Measurements from ENCODE around the gene LHFPL2. TPM values are rescaled to one million over a fixed set of nuclear protein-coding genes. Genes with fewer than 3 reads are reported as not detected.
"Not testable (repeated sequence)": the region's sequence is repeated elsewhere in the genome, so short reads cannot be mapped to it uniquely, and the experiment has no call there.

LHFPL2 gene
- total and polyA plus RNA-seq, 3 experiments from 2014 or later = 0.20 to 1.2 (median 0.84) TPM

GRCh38 chr5:78467140-78467539 is 181.4 kb downstream of the LHFPL2 start:
- H3K4me1 Mint-ChIP-seq = peaks cover 0 to 10% (median 0%) of the 10 kb centered on the region in 3 donors
- H3K9me3 Mint-ChIP-seq = no peaks in the 10 kb centered on the region
- Histone ChIP-seq H3K4me3 (ENCODE audit: low read length) (no peak overlapping the region), H3K9me3 (ENCODE audit: low read length) (no peaks in the 10 kb centered on the region), H3K36me3 (ENCODE audit: insufficient read depth, low read length) (no peaks in the 10 kb centered on the region), H3K4me1 (ENCODE audit: insufficient read depth, low read length) (no peaks in the 10 kb centered on the region), H3K27ac (ENCODE audit: low read depth, low read length) (no peak overlapping the region), H3K27me3 (ENCODE audit: insufficient read depth, low read length, poor library complexity, severe bottlenecking) (no peaks in the 10 kb centered on the region)
- H3K36me3 Mint-ChIP-seq = peaks cover 19 to 46% (median 22%) of the 10 kb centered on the region in 3 donors
- CTCF ChIA-PET = interaction anchor here (1.4 kb wide), 1 partner anchor 8 kb away, joined by 3 read pairs; no protein-coding TSS in a partner anchor
- H3K27me3 Mint-ChIP-seq = no peaks in the 10 kb centered on the region
- POLR2A ChIA-PET = no interaction called here
- H3K27ac Mint-ChIP-seq = no peak overlapping the region
- DNase-seq = no peak
- no peak overlapping the region for H3K4me3 Mint-ChIP-seq

- H3K4me1 Mint-ChIP-seq = peaks cover 15 to 27% (median 17%) of the 10 kb centered on the region in 3 donors
- H3K27ac Mint-ChIP-seq = no peak overlapping the region
- no peaks in the 10 kb centered on the region for H3K36me3 ChIP-seq (ENCODE audit: insufficient read depth, low read length)
- H3K27me3 Mint-ChIP-seq = peaks cover 0 to 1% of the 10 kb centered on the region in 2 donors
- H3K9me3 Mint-ChIP-seq = peaks cover 0 to 2% (median 0%) of the 10 kb centered on the region in 5 donors
- H3K27me3 ChIP-seq (ENCODE audit: insufficient read depth, low read length, poor library complexity, severe bottlenecking) = no peaks in the 10 kb centered on the region
- H3K4me3 ChIP-seq (ENCODE audit: low read length) = no peak overlapping the region
- H3K36me3 Mint-ChIP-seq = peaks cover 30 to 47% (median 38%) of the 10 kb centered on the region in 3 donors
- no peaks in the 10 kb centered on the region for H3K9me3 ChIP-seq (ENCODE audit: low read length)
- POLR2A ChIA-PET = no interaction called here
- no peak overlapping the region for H3K4me3 Mint-ChIP-seq
- DNase-seq = no peak
- no peak overlapping the region for H3K27ac ChIP-seq (ENCODE audit: low read depth, low read length)
- CTCF ChIA-PET = interaction anchor here (1.2 kb wide), 1 partner anchor 9 kb away, joined by 3 read pairs; no protein-coding TSS in a partner anchor
- no peaks in the 10 kb centered on the region for H3K4me1 ChIP-seq (ENCODE audit: insufficient read depth, low read length)
Measured at GRCh38 chr5:78458843-78459242, 189.7 kb downstream of the LHFPL2 start.

- H3K9me3 Mint-ChIP-seq; CTCF ChIA-PET; H3K4me1 ChIP-seq (ENCODE audit: insufficient read depth, low read length); POLR2A ChIA-PET; H3K4me3 Mint-ChIP-seq; H3K27ac ChIP-seq (ENCODE audit: low read depth, low read length); H3K4me3 ChIP-seq (ENCODE audit: low read length); H3K27ac Mint-ChIP-seq; H3K9me3 ChIP-seq (ENCODE audit: low read length); H3K27me3 Mint-ChIP-seq; DNase-seq; H3K27me3 ChIP-seq (ENCODE audit: insufficient read depth, low read length, poor library complexity, severe bottlenecking); H3K36me3 ChIP-seq (ENCODE audit: insufficient read depth, low read length): not testable (repeated sequence)
- H3K36me3 Mint-ChIP-seq = peaks cover 24 to 41% (median 30%) of the 10 kb centered on the region in 3 donors
- peaks cover 15 to 27% (median 17%) of the 10 kb centered on the region in 3 donors for H3K4me1 Mint-ChIP-seq
Measured at GRCh38 chr5:78457507-78457906, 191.1 kb downstream of the LHFPL2 start.

- Mint-ChIP-seq H3K4me3 (no peak overlapping the region), H3K36me3 (peaks cover 20 to 45% (median 41%) of the 10 kb centered on the region in 3 donors), H3K9me3 (peaks cover 0 to 9% (median 6%) of the 10 kb centered on the region in 5 donors), H3K27ac (no peak overlapping the region), H3K4me1 (no peaks in the 10 kb centered on the region), H3K27me3 (no peaks in the 10 kb centered on the region)
- no peaks in the 10 kb centered on the region for H3K9me3 ChIP-seq (ENCODE audit: low read length)
- H3K4me1 ChIP-seq (ENCODE audit: insufficient read depth, low read length) = no peaks in the 10 kb centered on the region
- no peak overlapping the region for H3K27ac ChIP-seq (ENCODE audit: low read depth, low read length)
- POLR2A ChIA-PET = no interaction called here
- CTCF ChIA-PET = no interaction called here
- H3K27me3 ChIP-seq (ENCODE audit: insufficient read depth, low read length, poor library complexity, severe bottlenecking) = no peaks in the 10 kb centered on the region
- no peak overlapping the region for H3K4me3 ChIP-seq (ENCODE audit: low read length)
- DNase-seq = no peak
- peaks cover 3% of the 10 kb centered on the region for H3K36me3 ChIP-seq (ENCODE audit: insufficient read depth, low read length)
Measured at GRCh38 chr5:78449103-78449502, 199.5 kb downstream of the LHFPL2 start.

GRCh38 chr5:78447775-78448424 is 200.7 kb downstream of the LHFPL2 start:
- no peak for DNase-seq
- no peak overlapping the region for H3K4me3 ChIP-seq (ENCODE audit: low read length)
- H3K27me3 Mint-ChIP-seq = no peaks in the 10 kb centered on the region
- no peaks in the 10 kb centered on the region for H3K4me1 ChIP-seq (ENCODE audit: insufficient read depth, low read length)
- H3K9me3 ChIP-seq (ENCODE audit: low read length) = no peaks in the 10 kb centered on the region
- H3K27ac Mint-ChIP-seq = no peak overlapping the region
- H3K36me3 Mint-ChIP-seq = peaks cover 21 to 49% (median 44%) of the 10 kb centered on the region in 3 donors
- H3K4me1 Mint-ChIP-seq = no peaks in the 10 kb centered on the region
- CTCF ChIA-PET = no interaction called here
- no peak overlapping the region for H3K27ac ChIP-seq (ENCODE audit: low read depth, low read length)
- H3K9me3 Mint-ChIP-seq = peaks cover 0 to 9% (median 6%) of the 10 kb centered on the region in 5 donors
- no peaks in the 10 kb centered on the region for H3K27me3 ChIP-seq (ENCODE audit: insufficient read depth, low read length, poor library complexity, severe bottlenecking)
- H3K4me3 Mint-ChIP-seq = no peak overlapping the region
- H3K36me3 ChIP-seq (ENCODE audit: insufficient read depth, low read length) = peaks cover 3% of the 10 kb centered on the region
- POLR2A ChIA-PET = no interaction called here
